Muscle layer of colon (tissue), 2 donors: Measurements from ENCODE around the gene GPBP1L1.
"Not testable (repeated sequence)": the region's sequence is repeated elsewhere in the genome, so short reads cannot be mapped to it uniquely, and the experiment has no call there.

ENCODE experiments used
- H3K27ac ChIP-seq: one replicate; pipeline ENCODE4 v1.7.0; 2013; ENCODE audit warnings: low read depth, mild to moderate bottlenecking, low read length, moderate library complexity
- H3K27me3 ChIP-seq, 2 donors: one replicate each; pipeline ENCODE4 v1.7.0; 2013; ENCODE audit warnings: low read length in 2 of 2, mild to moderate bottlenecking in 2 of 2; ENCODE audit not compliant: insufficient read depth in 2 of 2, control insufficient read depth in 1 of 2
- H3K36me3 ChIP-seq: one replicate; pipeline ENCODE4 v1.7.0; 2013; ENCODE audit warnings: mild to moderate bottlenecking, low read length; ENCODE audit not compliant: insufficient read depth
- H3K4me1 ChIP-seq: one replicate; pipeline ENCODE4 v1.7.0; 2013; ENCODE audit warnings: mild to moderate bottlenecking, low read length; ENCODE audit not compliant: insufficient read depth
- H3K4me3 ChIP-seq, 2 donors: one replicate each; pipeline ENCODE4 v1.7.0; 2013; ENCODE audit warnings: low read length in 2 of 2, low read depth in 1 of 2, mild to moderate bottlenecking in 1 of 2, moderate library complexity in 1 of 2
- H3K9ac ChIP-seq: one replicate; pipeline ENCODE4 v1.7.0; 2013; ENCODE audit warnings: low read length
- H3K9me3 ChIP-seq: one replicate; pipeline ENCODE4 v1.7.0; 2013; ENCODE audit warnings: mild to moderate bottlenecking, low read length
- donor health status: abdominal sarcoma.
- donor health status: Adenocarcinoma of cecum.

GPBP1L1 gene

DNA sequence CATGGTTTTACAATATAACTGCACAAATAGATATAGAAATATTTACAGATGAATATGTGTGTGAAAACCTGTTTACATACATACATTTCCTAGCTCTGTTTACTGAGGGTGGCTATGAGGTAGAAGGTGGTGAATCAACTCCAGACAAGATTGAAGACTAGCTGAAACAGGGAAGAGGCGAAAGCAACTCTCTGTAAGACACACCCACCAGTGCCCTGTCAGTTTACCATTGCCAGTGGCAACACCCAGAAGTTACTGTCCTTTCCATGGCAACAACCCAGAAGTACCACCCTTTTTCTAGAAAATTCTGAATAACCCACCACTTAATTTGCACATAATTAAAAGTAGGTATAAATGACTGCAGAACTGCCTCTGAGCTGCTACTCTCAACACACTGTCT, 18.3 kb upstream of the GPBP1L1 start:
- no peaks in the 10 kb centered on the region for H3K9me3 ChIP-seq
- H3K27ac ChIP-seq, result no peak overlapping the region
- H3K4me1 ChIP-seq, result no peaks in the 10 kb centered on the region
- no peaks in the 10 kb centered on the region for H3K27me3 ChIP-seq
- H3K36me3 ChIP-seq, result peaks cover 4% of the 10 kb centered on the region
- H3K9ac ChIP-seq, result no peak overlapping the region
- H3K4me3 ChIP-seq, result no peak overlapping the region

- Histone ChIP-seq H3K4me1 (no peaks in the 10 kb centered on the region), H3K9me3 (no peaks in the 10 kb centered on the region), H3K27ac (no peak overlapping the region), H3K27me3 (no peaks in the 10 kb centered on the region), H3K9ac (no peak overlapping the region), H3K4me3 (no peak overlapping the region), H3K36me3 (peaks cover 34% of the 10 kb centered on the region)
Measured at GRCh38 chr1:45694823-45695222, 8.5 kb upstream of the GPBP1L1 start.

GRCh38 chr1:45693811-45694210, 7.5 kb upstream of the GPBP1L1 start:
- peaks cover 34% of the 10 kb centered on the region for H3K36me3 ChIP-seq
- H3K9ac ChIP-seq, H3K27me3 ChIP-seq, H3K9me3 ChIP-seq, H3K4me3 ChIP-seq, H3K27ac ChIP-seq, H3K4me1 ChIP-seq: not testable (repeated sequence)

DNA sequence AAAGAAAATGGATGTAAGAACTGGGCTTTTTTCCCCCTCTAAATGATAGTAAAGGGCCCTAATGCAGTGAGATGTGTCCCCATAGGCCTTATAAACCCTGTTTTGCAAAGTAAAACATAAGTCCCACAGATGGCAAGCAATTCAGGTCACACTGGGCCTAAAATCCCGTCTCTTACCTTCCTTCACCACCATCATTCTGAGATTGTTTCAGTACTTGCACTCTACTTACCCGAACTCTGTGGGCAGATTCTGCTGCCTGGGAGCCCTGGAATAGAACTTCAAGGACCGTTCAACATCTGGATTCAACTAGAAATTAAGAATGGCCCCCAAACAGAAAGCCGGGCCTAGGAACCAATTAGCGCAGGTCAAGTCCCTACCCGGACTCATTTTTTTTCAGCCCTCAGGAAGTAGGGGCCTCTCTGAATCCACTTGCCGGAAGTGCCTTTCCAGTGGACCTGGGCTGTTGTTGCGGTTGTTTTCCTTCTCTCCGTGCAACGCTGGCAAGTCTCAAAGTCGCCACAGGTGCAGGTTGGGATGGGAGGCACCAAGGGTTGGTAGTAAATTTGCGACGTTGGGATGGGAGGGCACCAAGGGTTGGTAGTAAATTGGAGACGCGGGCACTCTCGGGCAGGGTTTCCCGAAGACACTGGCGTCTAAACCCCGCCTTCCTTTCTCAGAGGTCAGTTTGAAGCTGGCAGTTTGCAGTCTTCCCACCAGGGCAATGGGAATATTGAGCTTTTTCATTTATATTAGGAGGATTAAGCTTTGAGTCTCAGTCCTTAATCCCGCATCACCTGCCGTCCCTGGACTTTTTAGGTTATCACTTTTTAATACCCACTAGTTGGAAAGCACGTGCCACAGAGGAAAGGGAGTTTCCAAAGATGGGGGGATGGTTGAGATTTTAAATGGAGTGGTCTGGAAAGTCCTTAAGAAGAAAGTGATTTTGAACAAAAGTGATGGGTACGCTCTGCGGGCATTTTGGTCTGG, 1.7 kb upstream of the GPBP1L1 start, which contains the start of gene TMEM69:
Gene TMEM69 (plus strand): TSS at position 428 of the 987 bp plus-strand sequence. CDS start 2,888 bp downstream, outside the sequence.
- H3K36me3 ChIP-seq, result peaks cover 8% of the 10 kb centered on the region
- H3K27me3 ChIP-seq, result no peaks in the 10 kb centered on the region
- no peaks in the 10 kb centered on the region for H3K9me3 ChIP-seq
- H3K27ac ChIP-seq, result peak within 1 kb of the TSS; percentile 94
- H3K4me1 ChIP-seq, result peaks cover 16% of the 10 kb centered on the region
- peak within 1 kb of the TSS; percentile 80 to 99 for H3K4me3 ChIP-seq
- peak within 1 kb of the TSS; percentile 85 for H3K9ac ChIP-seq

- H3K4me3 ChIP-seq, result peak overlapping the region; percentile 80 to 99
- H3K4me1 ChIP-seq, result peaks cover 23% of the 10 kb centered on the region
- H3K36me3 ChIP-seq, result peaks cover 2% of the 10 kb centered on the region
- peak overlapping the region; percentile 94 for H3K27ac ChIP-seq
- H3K9ac ChIP-seq, result peak overlapping the region; percentile 85
- H3K9me3 ChIP-seq, result no peaks in the 10 kb centered on the region
- no peaks in the 10 kb centered on the region for H3K27me3 ChIP-seq
Measured at GRCh38 chr1:45687014-45687753, 851 bp upstream of the GPBP1L1 start.

DNA sequence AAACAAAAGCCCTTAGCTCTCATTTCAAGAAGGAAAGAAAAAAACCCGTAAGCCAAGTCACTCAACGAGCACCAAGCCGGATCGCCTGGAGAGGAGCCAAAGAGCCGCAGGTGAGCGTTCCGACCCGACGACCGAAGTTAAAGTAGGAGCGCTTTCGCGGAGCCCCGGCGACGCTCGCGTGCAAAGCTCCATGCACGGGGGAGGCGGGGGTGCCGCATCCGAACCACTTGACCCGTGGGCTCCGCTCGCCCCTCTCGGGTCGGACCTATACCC, 382 bp downstream of the GPBP1L1 start:
- H3K9ac ChIP-seq, result peak overlapping the region; percentile 97
- peak overlapping the region; percentile 29 to 99 for H3K4me3 ChIP-seq
- H3K27ac ChIP-seq, result peak overlapping the region; percentile 69
- no peaks in the 10 kb centered on the region for H3K9me3 ChIP-seq
- H3K4me1 ChIP-seq, result peaks cover 34% of the 10 kb centered on the region
- no peaks in the 10 kb centered on the region for H3K27me3 ChIP-seq
- H3K36me3 ChIP-seq, result no peaks in the 10 kb centered on the region

DNA sequence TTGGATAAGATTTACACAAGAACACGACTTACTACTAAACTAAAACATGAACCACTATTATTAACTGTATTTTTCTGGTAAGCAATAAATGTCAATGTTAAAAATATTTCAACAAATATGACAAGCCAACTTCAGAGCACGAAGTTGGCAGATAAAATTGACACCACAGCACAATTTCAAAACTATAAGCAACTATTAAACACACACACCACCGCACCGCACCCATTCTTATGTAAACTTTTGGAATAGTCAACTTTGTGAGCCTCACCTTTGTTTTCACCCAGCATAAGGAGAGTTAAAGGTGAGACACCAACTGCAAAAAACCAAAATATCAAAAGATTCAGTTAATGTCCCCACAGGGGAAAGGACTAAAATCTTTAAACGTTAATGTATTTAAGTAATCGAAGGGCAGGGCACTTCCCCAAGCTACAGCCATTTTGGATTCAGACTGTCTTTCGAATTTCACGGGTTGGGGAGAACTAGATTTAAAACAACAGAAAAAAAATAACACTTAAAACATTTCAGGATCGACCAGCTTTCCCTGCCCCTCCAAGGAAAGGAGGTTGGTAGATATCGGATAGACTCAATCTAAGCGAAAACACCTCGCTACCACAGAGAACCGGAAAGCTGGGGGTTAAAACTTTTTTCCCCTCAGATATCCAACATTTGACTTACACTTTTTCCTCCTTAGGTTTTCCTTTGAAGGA, 872 bp downstream of the GPBP1L1 start:
- no peaks in the 10 kb centered on the region for H3K36me3 ChIP-seq
- H3K4me3 ChIP-seq, result peak overlapping the region; percentile 29 to 99
- peaks cover 39% of the 10 kb centered on the region for H3K4me1 ChIP-seq
- H3K9me3 ChIP-seq, result no peaks in the 10 kb centered on the region
- peak overlapping the region; percentile 97 for H3K9ac ChIP-seq
- peak overlapping the region; percentile 69 for H3K27ac ChIP-seq
- no peaks in the 10 kb centered on the region for H3K27me3 ChIP-seq

DNA sequence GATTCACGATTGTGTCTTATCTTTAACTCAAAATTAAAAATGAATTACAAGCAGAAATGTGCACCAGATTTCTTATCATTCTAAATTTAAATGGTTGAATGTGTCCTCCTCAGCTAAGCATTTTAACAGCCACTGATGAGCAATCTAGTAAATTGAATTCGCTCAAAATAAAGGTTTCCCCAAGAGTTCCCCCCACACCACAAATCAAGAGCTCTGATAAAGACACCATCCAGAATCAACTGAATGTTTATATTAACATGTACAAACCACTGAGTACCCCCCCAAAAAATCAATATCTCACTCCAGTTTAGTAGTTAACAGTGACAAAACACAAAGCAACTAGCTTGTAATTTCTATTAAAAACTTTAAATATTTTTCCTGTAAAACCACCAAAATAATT, 1.9 kb downstream of the GPBP1L1 start:
- H3K4me1 ChIP-seq, result peaks cover 46% of the 10 kb centered on the region
- H3K9ac ChIP-seq, result no peak overlapping the region
- no peaks in the 10 kb centered on the region for H3K36me3 ChIP-seq
- H3K27me3 ChIP-seq, result no peaks in the 10 kb centered on the region
- peak overlapping the region in 1 of 2 donors; percentile 99 for H3K4me3 ChIP-seq
- H3K27ac ChIP-seq, result no peak overlapping the region
- H3K9me3 ChIP-seq, result no peaks in the 10 kb centered on the region

- no peaks in the 10 kb centered on the region for H3K36me3 ChIP-seq
- H3K4me1 ChIP-seq, result peaks cover 50% of the 10 kb centered on the region
- no peak overlapping the region for H3K27ac ChIP-seq
- H3K27me3 ChIP-seq, result no peaks in the 10 kb centered on the region
- H3K4me3 ChIP-seq, result no peak overlapping the region
- H3K9ac ChIP-seq, result no peak overlapping the region
- no peaks in the 10 kb centered on the region for H3K9me3 ChIP-seq
Measured at GRCh38 chr1:45682942-45683341, 3.4 kb downstream of the GPBP1L1 start.

DNA sequence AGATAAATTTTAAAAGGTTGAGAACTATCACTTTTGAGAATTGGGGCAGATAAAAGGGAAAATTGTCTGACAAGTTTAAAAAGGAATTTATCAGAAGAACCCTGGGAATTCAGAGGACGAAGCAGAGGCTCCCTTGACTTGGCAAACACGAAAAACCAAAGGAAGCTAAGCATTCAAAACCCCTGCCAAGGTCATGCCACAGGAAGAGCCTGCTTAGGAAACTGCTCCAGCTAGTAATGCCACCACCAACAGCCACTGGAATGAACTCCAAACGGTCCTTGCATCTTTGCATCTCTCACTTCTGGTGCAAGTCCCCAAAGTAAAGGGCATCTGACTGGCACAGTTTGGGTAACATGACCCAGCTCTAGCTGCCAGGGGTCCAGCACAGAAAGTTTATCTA, 7.2 kb downstream of the GPBP1L1 start:
- Histone ChIP-seq H3K36me3 (no peaks in the 10 kb centered on the region), H3K9me3 (no peaks in the 10 kb centered on the region), H3K27me3 (no peaks in the 10 kb centered on the region), H3K4me1 (peaks cover 59% of the 10 kb centered on the region), H3K27ac (no peak overlapping the region), H3K4me3 (no peak overlapping the region), H3K9ac (no peak overlapping the region)

DNA sequence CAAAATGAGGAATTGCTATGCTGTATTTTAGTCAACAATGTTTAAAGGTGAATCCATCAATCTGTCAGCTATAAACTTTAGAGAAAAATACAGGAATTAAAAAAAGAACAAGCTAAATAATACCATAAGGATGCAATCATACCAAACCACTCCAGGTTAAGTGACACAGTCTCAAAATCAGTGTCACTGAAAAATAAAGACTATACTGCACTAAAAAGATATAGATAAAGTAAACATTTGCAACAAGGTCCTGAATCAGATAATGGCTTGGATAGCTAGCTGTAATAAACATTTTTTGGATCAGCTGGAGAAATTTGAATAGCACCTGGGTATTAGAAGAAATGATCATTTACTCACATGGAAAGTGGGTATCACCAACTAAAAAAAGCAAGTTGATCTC, 7.8 kb downstream of the GPBP1L1 start:
- no peaks in the 10 kb centered on the region for H3K36me3 ChIP-seq
- no peak overlapping the region for H3K27ac ChIP-seq
- H3K4me1 ChIP-seq, result peaks cover 59% of the 10 kb centered on the region
- H3K27me3 ChIP-seq, result no peaks in the 10 kb centered on the region
- H3K9ac ChIP-seq, result no peak overlapping the region
- no peaks in the 10 kb centered on the region for H3K9me3 ChIP-seq
- no peak overlapping the region for H3K4me3 ChIP-seq
